ENCODE data around the gene MYO3B.

Gene MYO3B

GRCh38 chr2:170461889-170462288, 283.9 kb downstream of the MYO3B start:
- no peak overlapping the region for H3K27ac ChIP-seq
- no peak for TF ChIP-seq CTCF (IDR thresholded peaks at IDR 0.05)
- no peak for TF ChIP-seq ZFX (IDR thresholded peaks at IDR 0.05; ENCODE audit: borderline replicate concordance)

- no peak overlapping the region for H3K27ac ChIP-seq
- TF ChIP-seq ZFX (IDR thresholded peaks at IDR 0.05; ENCODE audit: borderline replicate concordance) (no peak), CTCF (IDR thresholded peaks at IDR 0.05) (no peak)
Measured at GRCh38 chr2:170462433-170463205, 284.7 kb downstream of the MYO3B start.

GRCh38 chr2:170463206-170463537, 285.2 kb downstream of the MYO3B start:
- TF ChIP-seq ZFX (IDR thresholded peaks at IDR 0.05; ENCODE audit: borderline replicate concordance) (no peak), CTCF (IDR thresholded peaks at IDR 0.05) (no peak)
- H3K27ac ChIP-seq: no peak overlapping the region

- H3K27ac ChIP-seq: no peak overlapping the region
- TF ChIP-seq ZFX (IDR thresholded peaks at IDR 0.05; ENCODE audit: borderline replicate concordance) (no peak), CTCF (IDR thresholded peaks at IDR 0.05) (no peak)
Measured at GRCh38 chr2:170464268-170464667, 286.3 kb downstream of the MYO3B start.

- TF ChIP-seq CTCF (IDR thresholded peaks at IDR 0.05) (no peak), ZFX (IDR thresholded peaks at IDR 0.05; ENCODE audit: borderline replicate concordance) (no peak)
- H3K27ac ChIP-seq: no peak overlapping the region
Measured at GRCh38 chr2:170465241-170465640, 287.3 kb downstream of the MYO3B start.

GRCh38 chr2:170466632-170467031, 288.7 kb downstream of the MYO3B start:
- TF ChIP-seq CTCF (IDR thresholded peaks at IDR 0.05) (no peak), ZFX (IDR thresholded peaks at IDR 0.05; ENCODE audit: borderline replicate concordance) (no peak)
- no peak overlapping the region for H3K27ac ChIP-seq

- TF ChIP-seq ZFX (IDR thresholded peaks at IDR 0.05; ENCODE audit: borderline replicate concordance): no peak
- no peak for TF ChIP-seq CTCF (IDR thresholded peaks at IDR 0.05)
- H3K27ac ChIP-seq: no peak overlapping the region
Measured at GRCh38 chr2:170467568-170468422, 289.8 kb downstream of the MYO3B start.
